ENCODE results near the gene SPECC1L.

The SPECC1L gene

DNA sequence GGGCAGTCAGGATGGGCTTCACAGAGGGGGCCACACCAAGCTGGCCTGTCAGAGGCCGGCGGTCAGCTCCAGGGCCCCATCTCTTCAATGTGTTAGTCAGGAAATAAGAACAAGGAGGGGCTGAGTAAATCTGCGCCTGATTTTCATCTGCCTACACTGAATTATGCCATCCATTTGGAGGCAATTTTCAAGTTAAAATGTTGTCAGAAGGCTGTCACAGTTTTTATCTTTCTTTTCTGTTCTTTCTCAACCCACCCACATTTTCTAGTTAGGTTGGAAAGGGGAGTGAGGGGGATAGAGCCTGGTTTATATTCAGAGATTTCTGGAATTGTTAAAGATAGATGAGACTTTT, 175.6 kb downstream of the SPECC1L start:
- DNase-seq = no peak

DNA sequence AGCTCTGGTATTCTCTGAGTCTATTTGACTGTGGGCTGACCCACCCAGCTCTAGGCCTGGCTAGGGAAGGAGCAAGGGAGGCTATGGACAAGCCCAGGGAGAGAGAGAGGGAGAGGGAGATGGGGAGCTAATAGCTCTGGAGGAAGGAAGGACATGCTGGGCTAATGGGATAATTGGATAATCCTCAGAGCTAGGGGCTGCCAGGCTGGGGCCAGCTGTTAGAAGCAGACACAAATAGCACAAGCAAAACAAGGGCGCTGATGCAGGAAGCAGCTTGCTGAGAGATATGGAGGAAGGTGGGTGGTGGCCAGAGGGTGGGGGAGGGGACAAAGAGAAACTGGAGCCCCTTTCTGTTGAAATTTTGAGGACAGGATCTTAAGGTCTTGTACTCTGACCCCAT, 180.0 kb downstream of the SPECC1L start:
- DNase-seq = peak; percentile 53 to 55

DNA sequence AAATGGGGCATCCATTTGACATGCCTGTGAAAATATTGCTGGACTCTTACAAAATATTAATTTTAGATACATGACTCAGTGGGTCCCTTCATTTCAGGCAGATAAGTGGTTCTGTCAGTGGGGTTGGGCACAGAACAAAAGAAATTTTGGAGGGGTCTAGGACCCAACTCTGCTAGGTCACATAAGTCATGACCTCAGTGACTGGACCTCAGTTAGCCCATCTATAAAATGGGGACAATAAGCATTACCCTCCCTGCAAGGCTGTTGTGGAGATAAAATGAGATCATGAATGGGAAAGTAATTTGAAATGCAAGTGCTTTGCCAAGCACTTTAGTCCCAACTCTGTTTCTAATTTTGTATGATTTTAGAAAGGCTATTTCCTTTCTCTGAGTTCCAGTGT, 180.5 kb downstream of the SPECC1L start:
- no peak for DNase-seq

DNA sequence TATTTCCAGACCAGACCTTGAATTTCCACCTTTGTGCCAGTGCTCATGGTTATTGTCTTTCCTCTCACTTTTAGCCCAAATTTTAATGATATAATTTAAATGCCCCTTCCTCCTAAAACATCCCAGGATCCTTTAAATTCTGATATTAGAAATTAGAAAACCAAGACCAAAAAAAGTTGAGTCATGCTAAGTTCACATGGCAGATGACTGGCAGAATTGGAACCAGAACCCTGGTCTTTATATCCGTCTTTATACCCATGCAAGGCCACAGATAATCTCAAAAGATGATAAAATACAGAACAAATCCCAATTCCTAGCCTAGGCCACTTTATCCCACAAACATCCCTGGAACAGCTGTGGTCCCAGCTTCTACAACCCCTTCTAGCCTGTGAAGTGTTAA, 183.2 kb downstream of the SPECC1L start:
- no peak for DNase-seq

DNA sequence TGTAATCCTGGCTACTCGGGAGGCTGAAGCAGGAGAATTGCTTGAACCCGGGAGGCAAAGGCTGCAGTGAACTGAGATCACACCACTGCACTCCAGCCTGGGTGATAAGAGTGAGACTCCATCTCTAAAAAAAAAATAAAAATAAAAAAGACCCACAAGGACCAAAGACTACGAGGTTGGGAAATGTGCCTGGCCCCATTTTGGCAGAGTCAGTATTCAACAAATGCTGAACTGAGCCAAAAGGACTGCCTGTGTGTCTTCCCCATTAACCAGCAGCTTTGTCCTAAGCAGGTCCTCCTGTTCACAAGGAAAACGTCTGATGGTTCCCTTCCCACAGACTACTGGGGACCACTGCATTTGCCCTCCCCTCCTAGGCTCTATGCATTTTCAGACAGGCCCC, 184.4 kb downstream of the SPECC1L start:
- DNase-seq = no peak

DNA sequence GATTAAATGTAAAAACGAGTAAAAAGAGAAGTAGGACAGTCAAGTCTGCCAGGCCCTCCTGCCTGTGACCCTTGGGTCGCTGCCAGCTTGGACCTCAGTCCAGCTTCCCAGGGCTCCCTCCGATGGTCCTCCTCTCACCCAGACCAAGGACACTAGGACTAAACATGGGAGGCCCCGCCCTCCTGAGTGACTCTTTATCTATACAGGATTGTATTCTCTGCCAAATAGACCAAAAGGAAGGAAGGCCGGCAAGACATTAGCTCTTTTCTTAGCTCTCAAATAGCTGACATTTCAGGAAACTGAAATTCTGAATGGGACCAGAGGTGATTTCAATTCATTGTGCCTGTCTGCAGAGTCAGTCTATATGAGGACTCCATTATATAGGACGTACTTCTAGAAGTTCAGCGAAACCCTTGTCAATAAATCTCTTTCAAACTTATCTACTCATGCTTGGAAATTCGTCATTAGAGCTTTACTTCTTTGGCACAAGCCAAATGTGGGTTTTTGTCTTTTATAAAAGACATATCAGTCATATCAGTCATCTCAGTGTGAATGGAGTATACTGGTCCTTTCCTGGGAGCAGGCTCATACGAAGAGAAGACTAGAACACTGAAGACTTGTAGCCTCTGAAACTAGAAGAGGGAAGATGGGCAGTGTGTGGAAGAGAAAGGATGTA, 185.3 kb downstream of the SPECC1L start:
- no peak for DNase-seq

DNA sequence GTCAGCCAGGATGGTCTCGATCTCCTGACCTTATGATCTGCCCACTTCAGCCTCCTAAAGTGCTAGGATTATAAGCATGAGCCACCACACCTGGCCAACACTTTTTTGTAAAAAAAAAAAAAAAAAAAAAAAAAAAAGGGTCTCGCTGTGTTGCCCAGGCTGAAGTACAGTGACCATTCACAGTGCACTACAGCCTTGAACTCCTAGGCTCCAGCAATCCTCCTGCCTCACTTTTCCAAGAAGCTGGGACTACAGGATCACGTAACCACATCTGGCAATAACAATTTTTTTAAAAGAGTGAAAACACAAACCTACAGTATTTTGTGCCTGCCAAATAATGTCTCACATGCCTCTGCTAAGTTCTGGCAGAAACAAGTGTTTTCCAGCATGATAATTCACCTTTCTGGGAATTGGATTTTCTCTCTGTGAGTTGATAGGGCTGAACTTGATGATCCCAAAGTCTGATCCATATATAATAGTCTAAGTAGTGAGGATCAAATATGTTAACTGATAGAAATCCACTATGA, 187.3 kb downstream of the SPECC1L start:
- DNase-seq = no peak

DNA sequence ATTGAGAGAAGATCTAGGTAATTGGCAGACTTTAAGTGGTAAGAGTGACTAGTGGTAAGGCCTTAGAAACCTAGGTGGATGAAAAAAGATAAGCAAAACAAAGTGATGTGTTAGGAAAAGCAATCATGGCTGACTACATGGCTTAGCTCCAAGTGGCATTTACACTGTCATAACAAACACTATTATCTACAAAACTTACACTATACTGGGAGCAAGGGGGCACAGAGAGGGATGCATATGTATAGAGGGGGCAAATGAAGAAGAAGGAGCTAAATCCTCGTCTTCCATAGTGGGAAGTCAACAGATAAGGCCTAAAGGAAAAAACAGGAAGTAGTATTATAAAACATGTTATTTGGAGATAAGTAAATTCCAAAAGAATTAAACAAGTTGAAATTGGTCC, 189.3 kb downstream of the SPECC1L start:
- peak in 1 of 2 experiments; percentile 11 for DNase-seq

DNA sequence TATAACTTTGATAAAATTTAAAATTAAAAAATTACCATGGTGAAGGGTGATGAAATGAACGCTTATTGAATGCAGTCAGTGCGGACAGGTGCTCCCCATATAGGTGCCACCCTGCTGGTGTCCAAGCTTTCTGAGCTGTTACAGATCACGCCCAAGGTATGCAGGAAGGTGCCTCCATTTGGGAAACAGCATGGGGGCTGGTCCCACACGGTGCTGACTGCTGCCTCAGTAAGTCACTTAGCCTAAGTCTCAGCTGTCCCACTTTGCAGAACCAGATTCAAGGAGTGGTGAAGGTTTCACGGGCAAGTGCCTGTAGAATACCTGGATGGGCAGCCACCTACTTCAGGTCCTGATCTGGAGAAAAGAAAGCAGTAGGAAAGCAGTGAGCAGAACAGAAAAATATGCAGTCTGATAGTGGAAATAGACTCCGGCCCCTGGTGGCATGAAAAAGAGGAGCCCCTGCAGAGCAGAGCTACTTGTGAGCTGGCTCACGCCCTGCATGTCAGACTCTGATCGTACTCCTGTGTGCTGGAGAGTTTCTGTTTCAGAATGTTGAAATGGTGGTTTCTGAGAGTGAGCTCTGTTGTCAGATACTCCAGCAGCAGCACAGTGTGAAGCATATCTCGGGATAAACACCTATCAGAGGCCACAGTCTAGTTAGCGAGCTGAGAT, 189.9 kb downstream of the SPECC1L start:
- no peak for DNase-seq

DNA sequence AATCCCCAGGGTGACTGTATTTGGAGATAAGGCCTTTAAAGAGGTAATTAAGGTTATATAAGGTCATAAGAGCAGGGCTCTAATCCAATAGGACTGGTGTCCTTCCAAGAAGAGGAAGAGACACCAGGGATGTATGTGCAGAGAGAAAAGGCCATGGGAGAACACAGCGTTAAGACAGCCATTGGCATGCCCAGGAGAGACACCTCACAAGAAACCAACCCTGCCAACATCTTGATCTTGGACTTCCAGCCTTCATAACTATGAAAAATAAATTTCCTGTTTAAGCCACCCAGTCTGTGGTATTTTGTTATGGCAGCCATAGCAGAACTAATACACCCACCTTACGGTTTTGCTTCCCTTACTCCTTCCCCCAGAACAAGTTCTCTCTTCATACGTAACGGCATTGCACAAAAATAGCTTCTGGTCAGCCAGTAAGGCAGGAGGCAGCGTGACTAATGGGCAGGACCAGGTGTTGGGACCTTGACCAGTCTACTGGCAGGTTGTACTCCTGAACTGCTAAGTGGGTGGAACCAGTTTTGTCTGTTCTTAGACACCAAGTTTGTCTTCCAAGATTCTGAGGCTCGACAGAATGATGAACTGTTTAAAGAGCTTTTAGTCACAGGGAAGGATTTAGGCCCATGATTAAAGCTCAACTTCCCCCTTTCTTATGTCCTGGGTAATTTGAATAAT, 192.6 kb downstream of the SPECC1L start:
- DNase-seq = no peak

DNA sequence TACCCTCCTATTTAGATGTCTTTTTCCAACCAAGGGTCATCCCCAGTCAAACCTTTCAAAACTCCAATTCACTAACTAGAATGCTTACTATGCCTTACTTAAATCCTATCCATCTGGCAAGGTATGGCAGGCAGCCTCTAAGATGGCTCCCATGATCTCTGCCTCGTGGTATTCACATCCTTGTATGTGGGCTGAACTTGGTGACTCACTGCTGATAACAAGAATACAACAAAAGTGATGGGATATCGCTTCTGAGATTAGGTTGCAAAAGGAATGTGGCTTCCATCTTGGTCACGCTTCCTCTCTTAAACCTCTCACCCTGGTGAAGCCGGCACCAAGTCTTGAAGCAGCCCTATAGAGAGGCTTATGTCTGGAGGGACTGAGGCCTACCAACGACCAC, 194.9 kb downstream of the SPECC1L start:
- peak in 1 of 2 experiments; percentile 7 for DNase-seq

DNA sequence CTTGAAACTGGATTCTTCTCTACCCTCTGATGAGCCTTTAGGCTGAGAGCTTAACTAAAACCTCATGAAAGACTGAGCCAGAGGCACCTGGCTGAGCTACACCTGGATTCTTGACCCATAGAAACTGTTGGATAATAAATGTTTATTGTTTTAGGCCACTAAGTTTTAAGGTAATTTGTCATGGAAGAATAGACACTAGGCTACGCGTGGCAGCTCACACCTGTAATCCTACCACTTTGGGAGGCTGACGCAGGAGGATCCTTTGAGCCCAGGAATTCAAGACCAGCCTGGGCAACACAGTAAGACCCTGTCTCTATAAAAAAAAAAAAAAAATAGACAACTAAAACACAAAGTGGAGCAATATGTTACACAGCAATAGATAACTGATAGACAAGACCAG, 195.3 kb downstream of the SPECC1L start:
- no peak for DNase-seq

DNA sequence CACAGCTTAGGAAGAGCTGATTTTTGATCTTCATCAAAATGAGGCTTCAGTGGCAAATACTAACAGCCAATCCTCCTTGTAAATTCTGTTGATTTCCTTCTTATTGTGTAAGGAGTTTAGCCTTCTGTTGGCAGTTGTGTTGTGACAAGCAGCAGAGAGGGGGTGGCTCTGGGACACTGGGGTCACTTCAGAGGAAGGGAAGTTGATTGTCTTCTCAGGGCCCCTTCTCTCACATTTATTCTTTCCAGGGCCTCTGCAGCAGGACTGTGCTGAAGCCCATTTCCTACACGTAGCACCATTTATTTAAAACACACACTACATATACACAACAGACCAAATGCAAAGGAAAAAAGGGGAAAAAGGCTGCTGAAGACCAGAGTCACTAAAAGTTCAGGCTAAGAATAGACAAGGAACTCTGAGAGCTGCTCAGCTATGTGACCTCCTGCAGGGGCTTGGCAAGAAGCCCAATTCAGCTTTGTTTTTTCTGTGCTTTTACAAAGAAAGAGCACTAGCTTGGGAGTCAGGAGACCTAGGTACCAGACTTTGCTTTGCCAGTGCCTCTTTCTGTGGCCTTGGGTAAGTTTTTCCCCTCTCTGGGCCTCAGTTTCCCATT, 196.2 kb downstream of the SPECC1L start:
- DNase-seq = peak; percentile 69 to 77

DNA sequence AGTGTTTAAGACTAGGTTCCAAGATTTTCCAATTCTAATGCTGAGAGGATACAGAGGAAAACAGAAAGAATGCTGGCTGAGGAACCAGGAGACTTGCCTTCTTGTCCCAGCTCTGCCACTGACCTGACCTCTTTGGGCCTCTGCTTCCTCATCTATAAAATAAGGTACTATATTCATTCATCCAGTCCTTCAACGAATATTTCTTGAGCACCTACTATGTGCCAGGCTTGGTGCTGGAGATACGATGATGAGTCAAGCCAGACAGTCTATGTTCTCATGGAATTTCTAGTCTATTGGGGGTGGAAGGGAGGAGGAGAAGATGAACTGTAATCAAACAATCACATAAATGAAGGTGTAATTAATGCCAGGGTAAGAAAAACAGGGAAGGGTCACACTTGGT, 196.7 kb downstream of the SPECC1L start:
- no peak for DNase-seq

Data from Kasumi-1 (cell line).